Cardiac fibroblast (primary cell): ENCODE results near the gene SYNGR1.

Experiments
- DNase-seq, 2 donors: peaks; one replicate each; pipeline versions ENCODE4 v3.0.0 to v3.0.0-alpha.2; 2010; ENCODE audit warnings: low read depth in 2 of 2
- H3K4me3 ChIP-seq, 2 donors: replicated peaks in 1 of 2; 1 replicate in 1 of 2; 2 replicates in 1 of 2; pipeline ENCODE4 v1.5.1; 2011; ENCODE audit warnings: low read depth in 2 of 2, low read length in 2 of 2, mild to moderate bottlenecking in 2 of 2, moderate library complexity in 1 of 2
- TF ChIP-seq, protein P1 (sequence below): IDR thresholded peaks from one replicate; pipeline ENCODE4 v1.5.1; 2011; ENCODE audit warnings: low read depth, mild to moderate bottlenecking, low read length, inconsistent platforms

Gene SYNGR1

DNA sequence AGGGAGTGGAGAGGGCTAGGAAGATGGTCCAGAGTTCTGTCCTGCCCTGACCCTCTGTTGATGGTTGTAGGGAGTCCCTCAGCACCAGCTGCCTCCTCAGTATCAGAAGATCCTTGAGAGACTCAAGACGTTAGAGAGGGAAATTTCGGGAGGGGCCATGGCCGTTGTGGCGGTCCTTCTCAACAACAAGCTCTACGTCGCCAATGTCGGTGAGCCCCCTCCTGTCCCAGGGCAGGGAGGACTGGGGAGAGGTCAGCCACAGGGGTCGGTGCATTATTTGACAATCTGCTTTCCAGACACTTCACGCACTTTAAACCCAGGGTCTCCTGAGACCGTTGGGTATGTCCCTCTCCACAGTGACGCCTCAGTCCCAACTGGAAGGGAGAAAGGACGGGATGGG, 67.8 kb downstream of the SYNGR1 start:
- no peak for DNase-seq
- H3K4me3 ChIP-seq = no peak overlapping the region
- TF ChIP-seq, protein P1, sequence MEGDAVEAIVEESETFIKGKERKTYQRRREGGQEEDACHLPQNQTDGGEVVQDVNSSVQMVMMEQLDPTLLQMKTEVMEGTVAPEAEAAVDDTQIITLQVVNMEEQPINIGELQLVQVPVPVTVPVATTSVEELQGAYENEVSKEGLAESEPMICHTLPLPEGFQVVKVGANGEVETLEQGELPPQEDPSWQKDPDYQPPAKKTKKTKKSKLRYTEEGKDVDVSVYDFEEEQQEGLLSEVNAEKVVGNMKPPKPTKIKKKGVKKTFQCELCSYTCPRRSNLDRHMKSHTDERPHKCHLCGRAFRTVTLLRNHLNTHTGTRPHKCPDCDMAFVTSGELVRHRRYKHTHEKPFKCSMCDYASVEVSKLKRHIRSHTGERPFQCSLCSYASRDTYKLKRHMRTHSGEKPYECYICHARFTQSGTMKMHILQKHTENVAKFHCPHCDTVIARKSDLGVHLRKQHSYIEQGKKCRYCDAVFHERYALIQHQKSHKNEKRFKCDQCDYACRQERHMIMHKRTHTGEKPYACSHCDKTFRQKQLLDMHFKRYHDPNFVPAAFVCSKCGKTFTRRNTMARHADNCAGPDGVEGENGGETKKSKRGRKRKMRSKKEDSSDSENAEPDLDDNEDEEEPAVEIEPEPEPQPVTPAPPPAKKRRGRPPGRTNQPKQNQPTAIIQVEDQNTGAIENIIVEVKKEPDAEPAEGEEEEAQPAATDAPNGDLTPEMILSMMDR = no peak

DNA sequence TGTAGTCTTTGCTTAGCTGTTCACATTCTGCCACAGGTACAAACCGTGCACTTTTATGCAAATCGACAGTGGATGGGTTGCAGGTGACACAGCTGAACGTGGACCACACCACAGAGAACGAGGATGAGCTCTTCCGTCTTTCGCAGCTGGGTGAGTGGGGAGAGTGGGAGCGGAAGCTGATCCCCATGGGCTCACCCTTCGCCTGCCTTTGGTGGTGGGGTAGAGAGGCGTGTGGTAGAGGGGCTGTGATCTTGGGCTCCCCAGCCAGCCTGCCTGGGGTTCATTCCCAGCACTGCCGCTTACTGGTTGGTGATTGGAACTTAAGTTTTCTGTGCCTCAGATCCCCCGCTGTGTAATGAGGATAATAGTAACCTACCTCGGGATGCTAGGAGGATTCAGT, 68.9 kb downstream of the SYNGR1 start:
- no peak overlapping the region for H3K4me3 ChIP-seq
- TF ChIP-seq, protein P1 = no peak
- DNase-seq = no peak

DNA sequence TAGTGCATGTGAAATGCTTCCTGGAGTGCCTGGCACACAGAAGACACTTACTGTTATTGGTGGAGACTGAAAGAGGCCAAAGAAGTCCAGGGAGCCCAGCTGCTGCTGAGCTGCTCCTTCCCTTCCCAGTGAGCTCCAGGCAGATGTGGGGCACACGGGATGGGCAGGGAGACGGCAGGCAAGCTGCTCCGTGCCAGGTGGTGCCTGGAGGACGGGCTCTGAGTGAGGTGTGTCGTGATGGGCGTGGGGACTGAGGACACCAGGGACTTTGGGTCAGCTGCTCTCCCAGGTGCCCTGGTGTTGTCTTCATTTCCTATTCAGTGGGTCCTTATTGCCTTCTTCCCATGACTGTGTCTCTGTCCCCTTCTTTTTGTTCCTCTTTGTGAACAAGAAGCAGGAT, 69.3 kb downstream of the SYNGR1 start:
- TF ChIP-seq, protein P1 = no peak
- H3K4me3 ChIP-seq = no peak overlapping the region
- no peak for DNase-seq

DNA sequence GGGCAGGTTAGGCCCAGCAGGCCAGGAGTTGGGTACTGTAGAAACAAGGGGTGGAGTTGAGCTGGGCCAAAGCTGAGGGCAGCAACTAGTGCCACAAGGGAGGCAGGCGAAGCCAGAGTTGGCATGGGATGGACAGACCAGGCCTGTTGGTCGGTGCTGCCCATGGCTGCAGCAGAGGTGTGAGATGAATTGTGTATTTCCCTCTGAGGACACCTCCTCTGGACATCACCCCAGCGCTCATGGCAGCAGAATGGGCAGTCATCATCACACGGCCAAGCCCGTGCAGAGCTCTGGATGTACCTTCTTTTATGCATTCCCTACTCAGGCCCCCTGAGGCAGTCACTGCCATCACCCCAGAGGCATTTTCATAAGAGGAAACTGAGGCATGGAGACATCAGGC, 70.1 kb downstream of the SYNGR1 start:
- no peak for DNase-seq
- TF ChIP-seq, protein P1 = no peak
- no peak overlapping the region for H3K4me3 ChIP-seq

DNA sequence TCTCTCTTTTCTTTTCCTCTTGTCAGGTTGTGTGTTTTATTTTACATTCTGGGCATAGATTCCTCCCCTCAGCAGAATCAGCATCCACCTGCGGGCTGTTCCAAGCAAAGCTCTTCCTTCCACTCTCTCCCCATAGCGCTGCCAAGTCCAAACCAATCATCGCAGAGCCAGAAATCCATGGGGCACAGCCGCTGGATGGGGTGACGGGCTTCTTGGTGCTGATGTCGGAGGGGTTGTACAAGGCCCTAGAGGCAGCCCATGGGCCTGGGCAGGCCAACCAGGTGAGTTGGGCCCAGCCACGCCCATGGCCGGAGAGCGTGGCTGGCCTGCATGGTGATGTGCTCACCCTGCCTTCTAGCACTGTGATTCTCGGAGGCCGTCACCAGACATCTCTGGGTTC, 71.9 kb downstream of the SYNGR1 start:
- no peak for DNase-seq
- H3K4me3 ChIP-seq = no peak overlapping the region
- TF ChIP-seq, protein P1 = no peak

DNA sequence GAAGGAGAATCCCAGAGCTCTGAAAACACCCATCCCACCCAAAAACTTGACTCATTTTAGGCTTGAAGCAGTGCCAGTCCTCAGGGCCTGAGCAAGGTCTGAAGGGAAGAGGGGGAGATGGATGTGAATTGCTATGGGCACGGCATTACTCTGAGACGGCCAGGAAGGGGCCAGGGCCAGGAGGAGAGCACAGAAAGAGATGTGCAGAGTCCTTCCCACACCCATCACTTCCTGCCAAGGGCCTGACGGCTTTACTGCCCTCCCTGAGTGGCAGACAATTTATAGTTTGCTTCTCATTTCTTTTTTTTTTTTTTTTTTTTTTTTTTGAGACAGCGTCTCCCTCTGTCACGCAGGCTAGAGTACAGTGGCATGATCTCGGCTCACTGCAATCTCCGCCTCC, 72.3 kb downstream of the SYNGR1 start:
- TF ChIP-seq, protein P1 = no peak
- no peak overlapping the region for H3K4me3 ChIP-seq
- no peak for DNase-seq

DNA sequence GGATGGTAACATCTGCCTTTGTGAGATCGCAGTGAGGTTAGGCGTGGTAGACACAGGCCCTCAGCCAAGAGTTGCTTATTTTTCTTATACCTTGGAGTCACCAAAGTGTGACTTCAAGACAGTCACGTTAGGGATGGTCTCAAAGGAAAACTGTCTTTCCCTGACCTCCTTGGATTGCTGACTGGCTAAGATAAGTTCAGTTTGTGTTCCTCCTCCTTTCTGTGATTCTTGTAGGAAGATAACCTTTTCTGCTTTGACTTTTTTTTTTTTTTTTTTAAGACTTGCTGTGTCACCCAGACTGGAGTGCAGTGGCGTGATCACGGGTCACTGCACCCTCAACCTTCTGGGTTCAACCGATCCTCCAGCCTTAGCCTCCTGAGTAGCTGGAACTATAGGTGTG, 72.9 kb downstream of the SYNGR1 start:
- no peak for DNase-seq
- H3K4me3 ChIP-seq = no peak overlapping the region
- TF ChIP-seq, protein P1 = no peak
